Stimulated activated CD8-positive, alpha-beta memory T cell treated with anti-CD3 and anti-CD28 coated beads, Interleukin-12 subunit alpha, Interleukin-12 subunit beta, amount 100 ng/mL, for 1 hour (primary cell): ENCODE measurements around the gene TMED7.

ENCODE experiments used
- DNase-seq: peaks from one replicate; pipeline ENCODE4 v3.0.0-alpha.2; 2020; ENCODE audit warnings: low read depth

Gene TMED7

GRCh38 chr5:115583474-115583873 lies 42.4 kb downstream of the TMED7 start:
- no peak for DNase-seq

DNA sequence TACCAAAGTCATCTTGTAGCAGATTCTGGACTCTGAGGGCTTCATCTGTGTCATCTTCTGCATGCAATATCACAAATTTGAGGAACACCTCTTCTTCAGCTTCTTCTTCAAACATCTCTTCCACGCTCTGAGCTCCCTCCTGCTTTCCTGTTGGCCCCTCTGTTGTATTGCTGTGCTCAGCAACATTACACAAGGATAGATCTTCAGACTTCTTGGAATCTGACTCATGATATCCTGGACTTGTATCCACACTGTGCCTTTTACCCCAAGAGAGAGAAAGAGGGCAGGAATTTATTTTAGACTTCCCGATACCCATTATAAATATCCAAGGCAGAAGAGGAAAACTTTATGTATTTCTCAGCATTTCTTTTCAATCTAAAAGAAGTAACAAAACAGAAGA lies 44.9 kb downstream of the TMED7 start:
- no peak for DNase-seq

DNA sequence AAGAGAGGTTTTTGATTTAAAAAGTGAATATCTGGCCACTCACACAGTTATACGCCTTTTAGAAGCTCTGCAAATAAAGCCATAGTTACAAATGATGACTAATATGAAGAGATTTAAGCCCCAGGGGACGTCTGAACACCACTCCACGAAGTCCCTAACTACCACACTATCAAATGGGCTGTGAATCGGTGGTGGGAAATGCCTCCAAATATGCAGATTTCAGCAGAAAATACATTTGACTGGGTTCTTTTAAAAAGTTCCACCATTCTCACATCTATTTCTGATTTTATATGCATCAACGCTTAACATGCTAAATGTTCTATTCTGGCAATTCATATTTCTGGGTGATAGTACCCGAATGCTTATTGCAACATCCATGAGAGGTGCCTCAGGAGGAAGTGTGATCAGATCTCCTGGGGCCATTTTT lies 46.1 kb downstream of the TMED7 start:
- DNase-seq: no peak

DNA sequence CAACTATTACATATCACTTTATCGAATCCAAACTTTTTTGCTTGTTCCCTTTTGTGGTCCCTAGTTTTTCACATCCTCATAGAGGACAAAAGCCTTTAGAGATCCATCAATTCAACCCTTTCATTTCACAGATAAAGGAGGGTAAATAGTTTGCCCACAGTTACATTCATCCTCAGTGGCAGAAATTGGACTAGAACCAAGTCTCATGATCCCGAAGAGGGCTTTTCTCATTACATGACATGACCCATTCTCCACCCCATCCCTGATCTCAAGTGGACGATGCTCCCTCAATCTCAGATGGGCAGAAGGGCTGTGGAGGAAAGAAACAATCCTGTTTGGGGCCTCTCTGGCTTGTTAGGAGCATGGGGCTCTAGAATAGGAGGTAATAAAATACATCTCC lies 46.6 kb downstream of the TMED7 start:
- DNase-seq: no peak

DNA sequence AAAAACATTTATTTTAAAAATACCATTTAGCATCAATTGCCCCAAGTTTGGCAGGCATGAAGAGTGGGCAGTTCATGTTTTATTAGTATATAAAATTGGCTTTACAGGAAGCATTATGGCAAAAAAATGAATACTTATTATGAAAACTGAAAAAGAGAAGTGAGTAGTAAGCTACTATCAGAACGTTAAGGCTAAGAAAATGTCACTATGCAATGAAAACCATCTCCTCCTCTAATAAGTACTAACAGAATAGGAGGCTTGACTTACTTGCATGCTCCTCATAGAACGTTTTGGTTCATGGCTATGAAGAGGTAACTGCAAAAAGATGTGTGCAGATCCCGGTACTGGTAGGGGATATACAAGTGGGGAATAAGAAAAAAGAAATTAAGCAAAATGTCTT lies 47.2 kb downstream of the TMED7 start:
- DNase-seq: no peak

DNA sequence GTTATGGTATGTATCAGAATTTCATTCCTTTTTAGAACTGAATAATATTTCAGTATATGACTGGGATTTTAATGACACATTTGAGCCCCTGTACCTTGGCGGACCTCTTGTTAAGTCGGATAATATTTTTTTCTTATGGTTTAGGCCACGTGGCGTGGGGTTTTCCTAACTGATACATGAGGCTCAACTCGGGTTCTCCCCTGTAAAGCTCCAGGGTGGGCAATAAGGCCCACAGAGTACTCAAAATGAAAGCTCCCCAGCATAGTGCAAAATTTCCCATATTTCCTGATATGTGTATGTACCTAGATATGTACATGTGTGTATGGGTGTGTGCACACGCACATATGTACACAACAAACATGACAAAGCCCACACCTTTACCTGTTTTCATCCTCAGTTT lies 48.1 kb downstream of the TMED7 start:
- no peak for DNase-seq

GRCh38 chr5:115577329-115577728 lies 48.5 kb downstream of the TMED7 start:
- DNase-seq: no peak

DNA sequence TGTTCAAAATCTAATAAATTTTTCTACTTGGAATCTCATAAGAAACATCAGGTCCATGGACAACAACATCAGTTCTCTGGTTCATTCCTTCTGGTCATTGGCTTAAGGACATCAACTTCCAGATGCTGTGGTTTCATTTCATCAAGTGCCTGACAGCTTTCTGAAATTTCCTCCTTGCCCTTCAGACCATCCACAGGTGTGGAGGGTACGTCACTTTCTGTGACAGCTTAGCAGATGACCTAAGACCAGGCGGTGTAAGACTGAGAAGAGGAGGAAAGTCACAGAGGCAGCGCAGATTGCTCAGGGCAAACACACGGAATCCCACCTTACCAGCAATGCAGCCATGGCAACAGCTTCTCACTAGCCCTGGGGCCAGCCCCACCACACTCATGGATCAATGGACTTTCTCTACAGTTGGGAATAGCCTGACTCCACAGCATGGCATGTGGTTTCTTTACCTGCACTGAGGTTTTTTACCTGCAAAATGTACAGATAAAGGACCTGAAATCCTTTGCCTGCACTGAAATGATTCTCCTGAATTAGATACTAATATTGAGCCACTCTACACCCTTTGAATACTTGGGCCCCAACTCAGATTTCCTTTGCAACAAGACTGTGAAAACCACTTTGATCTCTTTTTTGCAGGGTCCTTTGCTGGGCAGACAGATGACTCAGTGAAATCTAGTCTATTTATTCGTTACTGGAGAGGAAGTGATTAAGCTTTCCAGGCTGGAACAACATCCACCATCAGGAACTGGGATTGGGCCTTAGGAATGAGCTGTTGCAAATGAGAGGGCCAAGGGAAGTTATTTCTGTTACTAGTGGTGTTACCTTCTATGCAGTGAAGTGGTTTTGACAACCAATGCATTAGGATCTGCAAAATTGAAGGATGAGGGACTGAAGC lies 50.4 kb downstream of the TMED7 start:
- DNase-seq: no peak

- no peak for DNase-seq
These were observed 52.7 kb downstream of the TMED7 start for GRCh38 chr5:115573133-115573532.

GRCh38 chr5:115571441-115571878 lies 54.4 kb downstream of the TMED7 start:
- DNase-seq: no peak

DNA sequence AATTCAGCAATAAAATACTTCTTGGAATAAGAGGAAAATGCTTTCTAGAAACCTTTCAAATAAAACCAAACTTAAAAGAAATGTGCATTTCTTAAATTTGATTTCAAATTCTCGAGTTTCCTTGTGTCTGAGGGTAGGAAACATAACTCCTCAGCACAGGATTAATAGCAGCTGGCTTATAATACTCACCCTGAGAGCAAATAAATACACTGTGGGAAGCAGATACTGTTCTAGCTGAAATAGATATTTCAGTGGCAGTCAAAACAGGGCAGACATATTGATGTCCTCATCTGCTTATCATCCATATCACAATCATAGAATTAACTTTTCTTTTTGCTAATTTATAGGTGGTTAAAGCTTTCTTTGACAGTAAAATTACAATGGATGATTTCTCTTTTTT lies 57.2 kb downstream of the TMED7 start:
- DNase-seq: no peak

DNA sequence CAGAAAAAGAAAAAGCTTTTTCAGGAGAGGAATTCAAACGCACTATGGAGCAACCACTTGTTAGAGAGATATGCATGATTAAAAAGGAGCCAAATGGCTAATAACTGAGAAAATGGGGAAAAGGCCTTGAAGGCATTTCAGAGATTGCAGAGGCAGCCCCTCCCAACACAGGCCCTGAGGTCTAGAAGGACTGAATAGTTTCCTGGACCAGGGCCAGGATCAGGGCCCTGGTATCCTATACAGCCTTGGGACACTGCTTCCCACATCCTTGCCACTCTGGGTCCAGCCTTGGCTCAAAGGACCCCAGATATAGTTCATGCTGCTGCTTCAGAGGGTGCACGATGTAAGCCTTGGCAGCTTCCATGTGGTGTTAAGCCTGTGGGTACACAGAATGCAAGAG lies 60.6 kb downstream of the TMED7 start:
- no peak for DNase-seq
